HFFc6 (cell line): ENCODE data around the gene SLC22A17. TPM values are rescaled to one million over a fixed set of nuclear protein-coding genes. Genes with fewer than 3 reads are reported as not detected.
A peak's percentile ranks its signal among the peaks of the same experiment; 100 is the strongest.

Experiments
- DNase-seq: peaks from one replicate; pipeline ENCODE4 v3.0.0-alpha.2; 2018
- H3K27ac Mint-ChIP-seq: 2 replicates; pipeline ENCODE4 v1.8.0; 2020; ENCODE audit warnings: mild to moderate bottlenecking, mixed read lengths
- H3K27me3 Mint-ChIP-seq: 2 replicates; pipeline ENCODE4 v1.8.0; 2021; ENCODE audit warnings: mild to moderate bottlenecking, moderate library complexity, mixed read lengths; ENCODE audit not compliant: insufficient read depth
- H3K36me3 Mint-ChIP-seq: 2 replicates; pipeline ENCODE4 v1.8.0; 2021; ENCODE audit warnings: low read depth, mixed read lengths
- H3K4me1 Mint-ChIP-seq: 2 replicates; pipeline ENCODE4 v1.8.0; 2020; ENCODE audit warnings: low read depth, mixed read lengths
- H3K4me3 Mint-ChIP-seq: 2 replicates; pipeline ENCODE4 v1.8.0; 2020; ENCODE audit warnings: mild to moderate bottlenecking, moderate library complexity, mixed read lengths
- H3K9me3 Mint-ChIP-seq: 2 replicates; pipeline ENCODE4 v1.8.0; 2020; ENCODE audit warnings: mild to moderate bottlenecking, mixed read lengths
- CTCF ChIP-seq: fragments of 200-600 bp; sonication (generic); IDR thresholded peaks from 2 replicates; pipeline ENCODE4 v1.5.0; 2021; ENCODE audit warnings: antibody characterized with exemption, mild to moderate bottlenecking
- total RNA-seq, 6 experiments: library from RNA; stranded (reverse); fragmentation: NEBNext Ultra II Directional; extraction: Animal tissue kit (Norgen Biotek cat#: 25700); gene quantifications; 2 replicates in 1 of 6; 3 replicates in 5 of 6; pipeline ENCODE4 v1.2.3, GENCODE V29; 2021

SLC22A17 gene
- total RNA-seq, 6 experiments from 2014 or later = 11.7 to 15.6 (median 13.1) TPM

GRCh38 chr14:23380197-23380914 lies 27.7 kb upstream of the SLC22A17 start:
- TF ChIP-seq CTCF = peak; percentile 30
- Mint-ChIP-seq H3K27me3 (peaks cover 31% of the 10 kb centered on the region), H3K9me3 (no peaks in the 10 kb centered on the region), H3K4me3 (no peak overlapping the region), H3K4me1 (no peaks in the 10 kb centered on the region), H3K36me3 (no peaks in the 10 kb centered on the region), H3K27ac (no peak overlapping the region)
- DNase-seq = no peak

DNA sequence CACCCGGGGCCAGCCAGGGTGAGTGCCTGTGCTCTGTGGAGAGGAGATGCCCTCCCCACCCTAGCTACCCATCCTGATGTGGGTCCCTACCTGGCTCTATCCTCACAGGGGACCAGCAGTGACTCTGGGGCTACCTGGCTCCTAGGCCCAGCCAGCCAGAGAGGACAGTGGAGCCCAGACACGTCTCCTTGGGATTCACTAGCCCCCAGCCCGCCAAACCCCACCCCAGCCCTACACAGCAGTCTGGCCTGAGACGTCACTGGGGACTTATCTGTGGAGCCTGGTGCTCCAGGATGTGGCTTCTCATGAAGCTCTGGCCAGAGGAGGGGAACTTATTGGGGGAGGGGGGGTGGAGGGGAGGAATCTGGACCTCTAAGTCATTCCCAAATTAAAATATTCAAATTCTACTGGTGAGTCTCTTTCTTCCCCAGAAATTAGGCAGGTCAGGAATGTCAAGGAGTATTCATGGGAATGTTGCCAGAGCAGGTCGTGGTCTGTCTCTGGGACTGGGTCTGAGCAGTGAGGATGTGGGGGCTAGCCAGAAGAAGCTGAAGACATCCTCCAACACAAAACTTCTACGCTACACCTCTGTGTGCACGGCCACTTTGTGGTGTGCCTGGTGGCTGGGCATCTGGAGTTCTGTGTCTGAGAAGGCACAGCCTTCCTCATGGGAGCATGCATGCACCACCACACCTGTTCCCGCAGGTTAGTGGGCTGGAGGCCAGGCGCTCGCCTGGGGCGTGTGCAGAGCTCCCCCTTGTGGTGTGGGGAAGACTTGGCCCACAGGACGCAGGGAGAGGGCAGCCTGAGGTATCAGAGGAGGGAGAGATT lies 26.9 kb upstream of the SLC22A17 start:
- TF ChIP-seq CTCF = peak; percentile 94
- H3K36me3 Mint-ChIP-seq = no peaks in the 10 kb centered on the region
- H3K9me3 Mint-ChIP-seq = no peaks in the 10 kb centered on the region
- H3K27me3 Mint-ChIP-seq = peaks cover 35% of the 10 kb centered on the region
- no peak for DNase-seq
- H3K27ac Mint-ChIP-seq = no peak overlapping the region
- H3K4me3 Mint-ChIP-seq = no peak overlapping the region
- H3K4me1 Mint-ChIP-seq = no peaks in the 10 kb centered on the region

GRCh38 chr14:23378612-23379220 lies 26.0 kb upstream of the SLC22A17 start:
- Mint-ChIP-seq H3K27me3 (peaks cover 39% of the 10 kb centered on the region), H3K4me1 (no peaks in the 10 kb centered on the region), H3K9me3 (no peaks in the 10 kb centered on the region), H3K27ac (no peak overlapping the region), H3K36me3 (no peaks in the 10 kb centered on the region), H3K4me3 (no peak overlapping the region)
- no peak for TF ChIP-seq CTCF
- DNase-seq = no peak

- Mint-ChIP-seq H3K4me1 (no peaks in the 10 kb centered on the region), H3K27ac (no peak overlapping the region), H3K9me3 (no peaks in the 10 kb centered on the region), H3K27me3 (peaks cover 37% of the 10 kb centered on the region), H3K4me3 (no peak overlapping the region), H3K36me3 (no peaks in the 10 kb centered on the region)
- no peak for DNase-seq
- no peak for TF ChIP-seq CTCF
These were observed 25.2 kb upstream of the SLC22A17 start for GRCh38 chr14:23377573-23378563.

GRCh38 chr14:23377198-23377550 lies 24.5 kb upstream of the SLC22A17 start:
- TF ChIP-seq CTCF = no peak
- no peak overlapping the region for H3K4me3 Mint-ChIP-seq
- H3K27me3 Mint-ChIP-seq = peaks cover 31% of the 10 kb centered on the region
- H3K9me3 Mint-ChIP-seq = no peaks in the 10 kb centered on the region
- H3K27ac Mint-ChIP-seq = no peak overlapping the region
- no peak for DNase-seq
- no peaks in the 10 kb centered on the region for H3K4me1 Mint-ChIP-seq
- no peaks in the 10 kb centered on the region for H3K36me3 Mint-ChIP-seq
